H1 (cell line): ENCODE results near the gene NAXD. TPM values are rescaled to one million over a fixed set of nuclear protein-coding genes. Genes with fewer than 3 reads are reported as not detected.

Experiments used
- CEBPB ChIP-seq: IDR thresholded peaks from 2 replicates; pipeline ENCODE4 v1.6.1; 2012; ENCODE audit warnings: low read depth, low read length
- CHD2 ChIP-seq: IDR thresholded peaks from 2 replicates; pipeline ENCODE4 v1.6.1; 2012; ENCODE audit warnings: low read length, improper control_type of control experiment
- EZH2 ChIP-seq: fragments of 200-600 bp; sonication (generic); IDR thresholded peaks from 2 replicates; pipeline ENCODE4 v1.7.1; 2012; ENCODE audit warnings: low read depth, mild to moderate bottlenecking, moderate library complexity, low read length, inconsistent platforms; ENCODE audit not compliant: severe bottlenecking
- FOSL1 ChIP-seq: IDR thresholded peaks from 2 replicates; pipeline ENCODE4 v1.6.1; 2011; ENCODE audit warnings: mild to moderate bottlenecking, low read depth, low read length, moderate library complexity; ENCODE audit not compliant: insufficient read depth
- KDM1A ChIP-seq: fragments of 200-600, 300-600 bp; sonication (generic); IDR thresholded peaks from 2 replicates; pipeline ENCODE4 v1.7.1; 2016; ENCODE audit warnings: mild to moderate bottlenecking, low read length, borderline replicate concordance
- TAF7 ChIP-seq: optimal IDR thresholded peaks from 2 replicates; pipeline ENCODE3; 2011; ENCODE audit warnings: low read depth, mild to moderate bottlenecking, inconsistent platforms, low read length, moderate library complexity, borderline replicate concordance
- TCF12 ChIP-seq: IDR thresholded peaks from 2 replicates; pipeline ENCODE4 v1.6.1; 2011; ENCODE audit warnings: low read depth, mild to moderate bottlenecking, low read length
- polyA plus RNA-seq, 7 experiments: library from polyadenylated mRNA; depleted of rRNA in 3 of 7; stranded (reverse) in 5 of 7; unstranded in 2 of 7; fragments of >200 nt in 5 of 7; fragments of 200-250 nt in 2 of 7; gene quantifications; 1 replicate in 5 of 7; 2 replicates in 1 of 7; 4 replicates in 1 of 7; pipeline versions ENCODE4 v1.2.1 to v1.2.3, GENCODE V29; 2011 to 2013; ENCODE audit warnings: missing spikeins in 2 of 7, mixed read lengths in 2 of 7
- total RNA-seq: library from RNA; stranded (reverse); fragmentation: NEBNext Ultra II Directional; extraction: Animal tissue kit (Norgen Biotek cat#: 25700); gene quantifications from 2 replicates; pipeline ENCODE4 v1.2.1, GENCODE V29; 2021
- TF ChIP-seq, protein P1 (sequence below), 3 experiments: IDR thresholded peaks; 1 replicate in 2 of 3; 2 replicates in 1 of 3; pipeline versions ENCODE4 v1.5.1 to v1.6.1; 2011; ENCODE audit warnings: low read length in 3 of 3, mild to moderate bottlenecking in 3 of 3, inconsistent platforms in 2 of 3, low read depth in 1 of 3, moderate library complexity in 1 of 3; ENCODE audit not compliant: insufficient read depth in 1 of 3; ENCODE audit errors: control extremely low read depth in 1 of 3

Gene NAXD
- total and polyA plus RNA-seq, 2 of the 8 experiments (the other 6 are each of a cell fraction or from before 2014, with no cell fraction given): 25.4 to 35.5 TPM

DNA sequence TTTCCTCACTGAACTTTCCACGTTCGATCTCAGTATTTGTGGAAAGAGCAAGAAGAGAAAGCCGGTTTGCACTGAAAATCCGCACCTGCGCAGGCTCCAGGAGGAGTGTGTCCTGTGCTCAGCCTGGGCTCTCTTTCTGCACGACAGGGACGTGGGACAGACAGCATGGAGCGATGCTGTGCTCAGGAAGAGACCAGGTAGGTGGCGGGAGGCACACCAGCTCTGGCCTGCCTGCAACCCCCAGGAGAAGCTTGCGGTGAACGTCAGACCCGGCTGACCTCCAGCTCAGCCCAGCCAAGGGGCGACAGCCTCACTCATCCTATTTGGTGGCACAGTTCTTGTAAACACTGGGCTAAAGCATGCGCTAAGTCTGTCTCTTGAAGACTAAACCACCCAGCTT, 35.9 kb downstream of the NAXD start (continued):
- TF ChIP-seq TAF7 (no peak), CEBPB (no peak), CHD2 (no peak), FOSL1 (no peak), TCF12 (no peak), KDM1A (no peak), EZH2 (no peak)
- TF ChIP-seq, protein P1, sequence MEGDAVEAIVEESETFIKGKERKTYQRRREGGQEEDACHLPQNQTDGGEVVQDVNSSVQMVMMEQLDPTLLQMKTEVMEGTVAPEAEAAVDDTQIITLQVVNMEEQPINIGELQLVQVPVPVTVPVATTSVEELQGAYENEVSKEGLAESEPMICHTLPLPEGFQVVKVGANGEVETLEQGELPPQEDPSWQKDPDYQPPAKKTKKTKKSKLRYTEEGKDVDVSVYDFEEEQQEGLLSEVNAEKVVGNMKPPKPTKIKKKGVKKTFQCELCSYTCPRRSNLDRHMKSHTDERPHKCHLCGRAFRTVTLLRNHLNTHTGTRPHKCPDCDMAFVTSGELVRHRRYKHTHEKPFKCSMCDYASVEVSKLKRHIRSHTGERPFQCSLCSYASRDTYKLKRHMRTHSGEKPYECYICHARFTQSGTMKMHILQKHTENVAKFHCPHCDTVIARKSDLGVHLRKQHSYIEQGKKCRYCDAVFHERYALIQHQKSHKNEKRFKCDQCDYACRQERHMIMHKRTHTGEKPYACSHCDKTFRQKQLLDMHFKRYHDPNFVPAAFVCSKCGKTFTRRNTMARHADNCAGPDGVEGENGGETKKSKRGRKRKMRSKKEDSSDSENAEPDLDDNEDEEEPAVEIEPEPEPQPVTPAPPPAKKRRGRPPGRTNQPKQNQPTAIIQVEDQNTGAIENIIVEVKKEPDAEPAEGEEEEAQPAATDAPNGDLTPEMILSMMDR (IDR thresholded peaks at IDR 0.05; ENCODE audit: control extremely low read depth in 1 of 3, insufficient read depth in 1 of 3, low read depth in 1 of 3, low read length in 3 of 3): no peak
- TF ChIP-seq, all 59 proteins: peak for 0
